Measurements from ENCODE around the gene CFAP99. TPM values are rescaled to one million over a fixed set of nuclear protein-coding genes. Genes with fewer than 3 reads are reported as not detected.

CFAP99 gene
- polyA plus RNA-seq, 1 donor (not counting 4 experiments of a cell fraction or from before 2014, with no cell fraction given), result not detected

DNA sequence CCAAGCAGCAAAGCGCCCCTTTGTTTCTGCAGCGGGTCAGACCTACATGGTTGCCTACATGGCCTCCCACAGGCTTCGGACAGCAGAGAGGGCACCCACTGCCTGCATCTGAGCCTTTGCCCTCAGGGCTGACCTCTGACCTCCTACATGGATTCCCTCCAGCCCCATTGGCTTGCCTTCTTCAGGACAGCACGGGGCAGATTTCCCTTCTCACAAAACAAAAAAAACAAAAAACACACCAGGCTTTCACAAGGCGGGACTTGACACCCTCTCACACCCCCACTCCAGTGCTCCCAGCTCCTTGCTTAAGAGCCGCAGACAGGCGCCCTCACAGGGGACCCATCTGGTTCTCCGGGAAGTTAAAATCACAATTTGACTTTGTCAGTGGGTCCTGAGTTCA lies 33.2 kb upstream of the CFAP99 start:
- H3K9me3 ChIP-seq (ENCODE audit: control insufficient read depth, low read depth, low read length), result no peaks in the 10 kb centered on the region
- DNase-seq (ENCODE audit: low read depth, low spot score) (no peak), FAIRE-seq (no peak)
- TF ChIP-seq, protein P1, sequence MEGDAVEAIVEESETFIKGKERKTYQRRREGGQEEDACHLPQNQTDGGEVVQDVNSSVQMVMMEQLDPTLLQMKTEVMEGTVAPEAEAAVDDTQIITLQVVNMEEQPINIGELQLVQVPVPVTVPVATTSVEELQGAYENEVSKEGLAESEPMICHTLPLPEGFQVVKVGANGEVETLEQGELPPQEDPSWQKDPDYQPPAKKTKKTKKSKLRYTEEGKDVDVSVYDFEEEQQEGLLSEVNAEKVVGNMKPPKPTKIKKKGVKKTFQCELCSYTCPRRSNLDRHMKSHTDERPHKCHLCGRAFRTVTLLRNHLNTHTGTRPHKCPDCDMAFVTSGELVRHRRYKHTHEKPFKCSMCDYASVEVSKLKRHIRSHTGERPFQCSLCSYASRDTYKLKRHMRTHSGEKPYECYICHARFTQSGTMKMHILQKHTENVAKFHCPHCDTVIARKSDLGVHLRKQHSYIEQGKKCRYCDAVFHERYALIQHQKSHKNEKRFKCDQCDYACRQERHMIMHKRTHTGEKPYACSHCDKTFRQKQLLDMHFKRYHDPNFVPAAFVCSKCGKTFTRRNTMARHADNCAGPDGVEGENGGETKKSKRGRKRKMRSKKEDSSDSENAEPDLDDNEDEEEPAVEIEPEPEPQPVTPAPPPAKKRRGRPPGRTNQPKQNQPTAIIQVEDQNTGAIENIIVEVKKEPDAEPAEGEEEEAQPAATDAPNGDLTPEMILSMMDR (optimal IDR thresholded peaks at IDR 0.05 in 1 of 3, IDR thresholded peaks at IDR 0.05 in 1 of 3, conservative IDR thresholded peaks at IDR 0.05 in 1 of 3; ENCODE audit: extremely low read depth in 1 of 3, insufficient read depth in 2 of 3, low read length in 3 of 3), result no peak
- TF ChIP-seq EZH2 (IDR thresholded peaks at IDR 0.05; ENCODE audit: low read length), result no peak
- no peaks in the 10 kb centered on the region for H4K20me1 ChIP-seq (ENCODE audit: control insufficient read depth, extremely low read depth, insufficient read depth, low read length)
- H3K4me2 ChIP-seq (ENCODE audit: control insufficient read depth, extremely low read depth, insufficient read depth, low read depth, low read length), result no peak overlapping the region
- peaks cover 24% of the 10 kb centered on the region for H3K27me3 ChIP-seq (ENCODE audit: control insufficient read depth, extremely low read depth, insufficient read depth, low read length)
- no peak overlapping the region for H2AFZ ChIP-seq (ENCODE audit: control insufficient read depth, low read length)
- H3K79me2 ChIP-seq (ENCODE audit: control insufficient read depth, insufficient read depth, low read length), result no peaks in the 10 kb centered on the region
- H3K4me3 ChIP-seq (ENCODE audit: control insufficient read depth in 2 of 3, extremely low read depth in 1 of 3, insufficient read depth in 2 of 3, low read depth in 1 of 3, low read length in 3 of 3), result no peak overlapping the region
- H3K36me3 ChIP-seq (ENCODE audit: control insufficient read depth in 2 of 2, extremely low read depth in 1 of 2, insufficient read depth in 2 of 2, low read length in 2 of 2), result no peaks in the 10 kb centered on the region
- H3K9me1 ChIP-seq (ENCODE audit: control insufficient read depth, extremely low read depth, insufficient read depth, low read length), result no peaks in the 10 kb centered on the region
- dilution Hi-C loops (cut with MboI; ENCODE audit: extremely low pct_ligation_motif_present, low sequenced_read_pairs), result no loop called here
- no peaks in the 10 kb centered on the region for H3K4me1 ChIP-seq (ENCODE audit: control insufficient read depth, extremely low read depth, insufficient read depth, low read length)
- no peak overlapping the region for H3K27ac ChIP-seq (ENCODE audit: control insufficient read depth, insufficient read depth, low read length)
- H3K9ac ChIP-seq (ENCODE audit: control insufficient read depth, extremely low read depth, insufficient read depth, low read length), result no peak overlapping the region

DNA sequence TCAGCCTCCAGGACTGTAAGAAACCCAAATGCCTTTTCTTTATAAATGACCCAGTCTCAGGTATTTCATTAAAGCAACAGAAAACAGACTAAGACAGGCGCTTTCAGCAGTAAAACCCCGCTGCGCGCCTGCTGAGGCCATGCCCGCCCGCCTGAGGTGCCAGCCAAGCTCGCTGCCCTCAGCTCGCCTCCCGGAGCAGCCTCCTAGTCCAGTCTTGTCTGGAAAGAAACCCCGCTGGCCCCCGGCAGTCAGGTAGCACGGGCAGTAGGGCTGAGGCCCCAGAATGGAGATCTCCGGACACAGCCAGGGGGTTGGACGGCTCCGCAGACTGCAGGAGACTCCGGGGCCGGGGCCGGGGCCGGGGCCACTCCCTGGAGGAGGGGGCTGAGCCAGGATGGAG lies 32.0 kb upstream of the CFAP99 start:
- DNase-seq (ENCODE audit: low read depth, low spot score), result no peak
- no peak overlapping the region for H3K27ac ChIP-seq (ENCODE audit: control insufficient read depth, insufficient read depth, low read length)
- no peaks in the 10 kb centered on the region for H3K79me2 ChIP-seq (ENCODE audit: control insufficient read depth, insufficient read depth, low read length)
- no peak for FAIRE-seq
- no peaks in the 10 kb centered on the region for H3K9me3 ChIP-seq (ENCODE audit: control insufficient read depth, low read depth, low read length)
- peaks cover 30% of the 10 kb centered on the region for H3K27me3 ChIP-seq (ENCODE audit: control insufficient read depth, extremely low read depth, insufficient read depth, low read length)
- H3K4me2 ChIP-seq (ENCODE audit: control insufficient read depth, extremely low read depth, insufficient read depth, low read depth, low read length), result no peak overlapping the region
- TF ChIP-seq, protein P1 (optimal IDR thresholded peaks at IDR 0.05 in 1 of 3, IDR thresholded peaks at IDR 0.05 in 1 of 3, conservative IDR thresholded peaks at IDR 0.05 in 1 of 3; ENCODE audit: extremely low read depth in 1 of 3, insufficient read depth in 2 of 3, low read length in 3 of 3), result no peak
- TF ChIP-seq EZH2 (IDR thresholded peaks at IDR 0.05; ENCODE audit: low read length), result no peak
- H3K4me1 ChIP-seq (ENCODE audit: control insufficient read depth, extremely low read depth, insufficient read depth, low read length), result no peaks in the 10 kb centered on the region
- no peak overlapping the region for H2AFZ ChIP-seq (ENCODE audit: control insufficient read depth, low read length)
- no peaks in the 10 kb centered on the region for H3K36me3 ChIP-seq (ENCODE audit: control insufficient read depth in 2 of 2, extremely low read depth in 1 of 2, insufficient read depth in 2 of 2, low read length in 2 of 2)
- no peak overlapping the region for H3K4me3 ChIP-seq (ENCODE audit: control insufficient read depth in 2 of 3, extremely low read depth in 1 of 3, insufficient read depth in 2 of 3, low read depth in 1 of 3, low read length in 3 of 3)
- dilution Hi-C loops (cut with MboI; ENCODE audit: extremely low pct_ligation_motif_present, low sequenced_read_pairs), result no loop called here
- H3K9me1 ChIP-seq (ENCODE audit: control insufficient read depth, extremely low read depth, insufficient read depth, low read length), result no peaks in the 10 kb centered on the region
- H3K9ac ChIP-seq (ENCODE audit: control insufficient read depth, extremely low read depth, insufficient read depth, low read length), result no peak overlapping the region
- H4K20me1 ChIP-seq (ENCODE audit: control insufficient read depth, extremely low read depth, insufficient read depth, low read length), result no peaks in the 10 kb centered on the region

Measured in keratinocyte (primary cell).